Uterus (tissue), 2 donors: ENCODE data around the gene PICK1.

Experiments used
- POLR2A ChIP-seq, 2 donors: fragments of 450-650 bp; IDR thresholded peaks; one replicate each; pipeline ENCODE4 v1.6.1; 2016; ENCODE audit warnings: antibody characterized with exemption in 2 of 2, mild to moderate bottlenecking in 1 of 2, moderate library complexity in 1 of 2
- TF ChIP-seq, protein P1 (sequence below), 4 experiments: fragments of 200-600 bp in 2 of 4; fragments of 450-650 bp in 2 of 4; sonication (generic) in 2 of 4; IDR thresholded peaks; one replicate each; pipeline ENCODE4 v1.5.1; 2016 to 2019; ENCODE audit warnings: antibody characterized with exemption in 4 of 4, mild to moderate bottlenecking in 2 of 4, moderate library complexity in 1 of 4

DNA sequence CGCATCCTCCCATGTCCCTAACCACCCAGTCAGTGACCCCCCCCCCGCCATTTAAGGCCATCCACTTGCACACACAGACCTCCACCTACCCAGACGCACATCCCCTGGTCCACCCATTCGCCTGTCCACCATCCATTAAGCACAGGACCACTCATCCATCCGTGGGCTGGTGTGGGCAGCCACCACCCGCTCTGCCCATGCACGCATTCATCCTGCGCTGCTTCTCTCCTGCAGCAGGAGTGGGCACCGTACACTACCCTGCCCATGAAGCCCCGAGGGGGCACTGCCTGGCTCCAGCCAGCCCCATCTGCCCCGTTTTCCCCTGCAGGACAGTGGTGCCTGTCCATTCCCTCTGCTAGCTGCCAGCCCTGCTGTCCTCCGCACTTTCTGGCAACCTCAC lies 30.7 kb downstream of the PICK1 start:
- TF ChIP-seq, protein P1, sequence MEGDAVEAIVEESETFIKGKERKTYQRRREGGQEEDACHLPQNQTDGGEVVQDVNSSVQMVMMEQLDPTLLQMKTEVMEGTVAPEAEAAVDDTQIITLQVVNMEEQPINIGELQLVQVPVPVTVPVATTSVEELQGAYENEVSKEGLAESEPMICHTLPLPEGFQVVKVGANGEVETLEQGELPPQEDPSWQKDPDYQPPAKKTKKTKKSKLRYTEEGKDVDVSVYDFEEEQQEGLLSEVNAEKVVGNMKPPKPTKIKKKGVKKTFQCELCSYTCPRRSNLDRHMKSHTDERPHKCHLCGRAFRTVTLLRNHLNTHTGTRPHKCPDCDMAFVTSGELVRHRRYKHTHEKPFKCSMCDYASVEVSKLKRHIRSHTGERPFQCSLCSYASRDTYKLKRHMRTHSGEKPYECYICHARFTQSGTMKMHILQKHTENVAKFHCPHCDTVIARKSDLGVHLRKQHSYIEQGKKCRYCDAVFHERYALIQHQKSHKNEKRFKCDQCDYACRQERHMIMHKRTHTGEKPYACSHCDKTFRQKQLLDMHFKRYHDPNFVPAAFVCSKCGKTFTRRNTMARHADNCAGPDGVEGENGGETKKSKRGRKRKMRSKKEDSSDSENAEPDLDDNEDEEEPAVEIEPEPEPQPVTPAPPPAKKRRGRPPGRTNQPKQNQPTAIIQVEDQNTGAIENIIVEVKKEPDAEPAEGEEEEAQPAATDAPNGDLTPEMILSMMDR (IDR thresholded peaks at IDR 0.05): no peak
- no peak for TF ChIP-seq POLR2A (IDR thresholded peaks at IDR 0.05)
